RWPE1 (cell line): ENCODE results near the gene SEH1L.

Experiments used
- CTCF ChIA-PET: fragments of 350-600 bp; sonication (Branson Sonifier 250); formaldehyde crosslinking; extraction: SDS; loops from one replicate; lab custom pipeline; 2021; lab: Yijun Ruan, JAX
- POLR2A ChIA-PET: fragments of 400-600 bp; formaldehyde crosslinking; extraction: SDS; loops from one replicate; lab custom pipeline; 2020; ENCODE audit warnings: antibody characterized with exemption; ENCODE audit not compliant: low non-redundant PET; lab: Yijun Ruan, JAX
- DNase-seq: peaks from one replicate; pipeline ENCODE4 v3.0.0; 2012; ENCODE audit warnings: low spot score
- H3K27ac ChIP-seq: fragments of 450-650 bp; 2 replicates; pipeline ENCODE4 v1.5.1; 2017
- CTCF ChIP-seq: fragments of 450-650 bp; conservative IDR thresholded peaks from 2 replicates; pipeline ENCODE4 v1.5.1; 2017; ENCODE audit warnings: low read depth, mild to moderate bottlenecking

The SEH1L gene

GRCh38 chr18:12939162-12939561, 8.6 kb upstream of the SEH1L start:
- TF ChIP-seq CTCF: no peak
- ChIA-PET CTCF (no interaction called here), POLR2A (no interaction called here)
- H3K27ac ChIP-seq: no peak overlapping the region
- no peak for DNase-seq

GRCh38 chr18:12943215-12943614, 4.6 kb upstream of the SEH1L start:
- H3K27ac ChIP-seq: no peak overlapping the region
- DNase-seq: no peak
- TF ChIP-seq CTCF: no peak
- CTCF ChIA-PET: interaction anchor here (0.9 to 1.9 kb wide), 2 partner anchors 9 to 199 kb away, joined by 3 to 6 read pairs; no protein-coding TSS in a partner anchor
- POLR2A ChIA-PET: no interaction called here

- H3K27ac ChIP-seq: peak overlapping the region; percentile 26; the same call in 1 of the 2 replicates
- DNase-seq: no peak
- POLR2A ChIA-PET: no interaction called here
- no peak for TF ChIP-seq CTCF
- CTCF ChIA-PET: interaction anchor here (0.7 to 1.5 kb wide), 2 partner anchors 10 kb away, joined by 5 to 7 read pairs; no protein-coding TSS in a partner anchor
Measured at GRCh38 chr18:12944709-12945108, 3.1 kb upstream of the SEH1L start.

- ChIA-PET POLR2A (no interaction called here), CTCF (interaction anchor here (0.6 kb wide), 2 partner anchors 30 to 228 kb away, joined by 3 to 4 read pairs; no protein-coding TSS in a partner anchor)
- no peak for TF ChIP-seq CTCF
- DNase-seq: peak; percentile 46
- H3K27ac ChIP-seq: peak overlapping the region; percentile 98
Measured at GRCh38 chr18:12946549-12947284, 1.1 kb upstream of the SEH1L start.

GRCh38 chr18:12948050-12948804, 416 bp downstream of the SEH1L start:
- H3K27ac ChIP-seq: peak overlapping the region; percentile 98
- no peak for TF ChIP-seq CTCF
- DNase-seq: peak; percentile 89
- ChIA-PET CTCF (no interaction called here), POLR2A (interaction anchor here (0.5 to 0.7 kb wide), 4 partner anchors 234 to 1024 kb away, joined by 3 to 9 read pairs (median 5); partner anchors contain the start of gene AFG3L2)

GRCh38 chr18:12958478-12958877, 10.7 kb downstream of the SEH1L start:
- ChIA-PET POLR2A (no interaction called here), CTCF (no interaction called here)
- DNase-seq: no peak
- H3K27ac ChIP-seq: no peak overlapping the region
- TF ChIP-seq CTCF: no peak
